Mesodermal cell (in vitro differentiated cells): ENCODE results near the gene SPIRE1.

Experiments
- H3K27ac ChIP-seq: 2 replicates; pipeline ENCODE4 v1.7.0; 2013; ENCODE audit warnings: mild to moderate bottlenecking, low read depth, low read length, moderate library complexity; ENCODE audit not compliant: severe bottlenecking
- H3K36me3 ChIP-seq: 2 replicates; pipeline ENCODE4 v1.7.1; 2013; ENCODE audit warnings: mild to moderate bottlenecking, low read length, moderate library complexity; ENCODE audit not compliant: control insufficient read depth, insufficient read depth
- H3K4me1 ChIP-seq: one replicate; pipeline ENCODE4 v1.7.1; 2013; ENCODE audit warnings: mild to moderate bottlenecking, low read length; ENCODE audit not compliant: insufficient read depth, control insufficient read depth, poor library complexity, severe bottlenecking
- H3K4me3 ChIP-seq: 2 replicates; pipeline ENCODE4 v1.7.0; 2013; ENCODE audit warnings: low read length, control low read depth, mild to moderate bottlenecking; ENCODE audit not compliant: insufficient read depth, poor library complexity, severe bottlenecking; ENCODE audit errors: extremely low read depth
- H3K9me3 ChIP-seq: 2 replicates; pipeline ENCODE4 v1.7.1; 2013; ENCODE audit warnings: mild to moderate bottlenecking, low read length, moderate library complexity; ENCODE audit not compliant: control insufficient read depth
- WGBS, 2 experiments: methylation state at CpG; one replicate each; pipeline ENCODE4 v1.1.5; 2013; ENCODE audit warnings: missing lambda C conversion rate in 2 of 2; ENCODE audit not compliant: insufficient coverage in 2 of 2; 5-methylcytosine and 5-hydroxymethylcytosine counted together

The SPIRE1 gene

DNA sequence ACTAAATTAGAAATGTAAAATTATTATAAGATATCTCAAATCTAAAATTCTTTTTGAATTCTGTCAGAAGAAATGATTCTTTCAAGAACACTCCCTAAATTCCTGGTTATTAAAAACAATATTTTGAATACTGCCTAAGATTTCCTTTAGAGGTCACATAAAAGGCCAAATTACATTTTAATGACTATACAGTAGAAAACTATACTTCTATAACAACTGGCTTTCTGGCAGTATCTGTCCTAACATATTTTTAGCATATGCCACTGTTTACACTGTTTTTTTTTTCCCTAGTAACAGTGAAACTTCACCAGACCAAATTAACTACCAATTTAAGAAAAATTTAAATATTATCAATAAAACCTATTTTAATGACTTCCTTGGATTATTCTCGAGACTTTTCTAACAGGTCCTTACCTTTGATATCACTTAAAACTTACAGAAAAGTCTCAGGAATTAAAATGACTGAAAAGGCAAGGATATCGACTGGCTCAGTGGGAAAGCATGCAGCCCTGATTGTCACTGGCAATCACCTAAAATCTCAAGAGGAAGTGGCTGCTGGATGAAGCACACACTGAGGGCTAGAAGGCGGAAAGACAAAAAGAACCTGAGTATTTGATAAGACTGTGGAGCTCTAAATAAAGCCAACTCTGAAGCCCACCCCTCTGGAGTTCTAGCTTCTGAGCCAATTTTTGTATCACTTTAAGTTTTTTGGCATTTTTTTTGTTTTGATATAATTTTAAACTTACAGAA, 59.6 kb downstream of the SPIRE1 start:
- Histone ChIP-seq H3K9me3 (no peaks in the 10 kb centered on the region), H3K4me1 (peaks cover 25% of the 10 kb centered on the region), H3K27ac (peak overlapping the region; percentile 50), H3K36me3 (no peaks in the 10 kb centered on the region), H3K4me3 (no peak overlapping the region)
- WGBS, 2 experiments, result 33 to 100% methylated on average over 1 of the region's 3 CpGs

DNA sequence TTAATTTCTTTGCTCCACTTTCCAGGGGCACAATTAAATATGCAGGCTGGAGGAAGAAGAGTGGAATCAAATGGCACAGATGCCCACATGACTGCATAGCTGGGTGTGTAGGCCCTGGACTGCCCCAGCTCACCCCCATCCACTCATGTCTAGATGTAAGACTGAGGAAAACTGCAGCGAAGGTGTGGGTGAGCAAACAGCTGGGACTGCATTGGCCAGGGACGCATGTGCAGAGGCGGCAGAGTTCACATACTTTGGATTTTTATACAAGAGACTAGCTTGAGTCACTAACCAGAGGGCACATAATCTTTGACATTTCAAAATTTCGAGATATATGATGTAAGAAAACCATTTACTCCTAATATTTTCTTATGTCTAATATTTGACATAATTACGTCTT, 60.1 kb downstream of the SPIRE1 start:
- Histone ChIP-seq H3K36me3 (no peaks in the 10 kb centered on the region), H3K27ac (no peak overlapping the region), H3K9me3 (no peaks in the 10 kb centered on the region), H3K4me3 (no peak overlapping the region), H3K4me1 (peaks cover 25% of the 10 kb centered on the region)
- WGBS, 2 experiments, result 85% methylated on average over 3 of the region's 5 CpGs; no CpG with 5 or more reads in 1 of the 2 experiments

- H3K4me1 ChIP-seq, result peaks cover 25% of the 10 kb centered on the region
- no peaks in the 10 kb centered on the region for H3K36me3 ChIP-seq
- no peak overlapping the region for H3K27ac ChIP-seq
- H3K9me3 ChIP-seq, result no peaks in the 10 kb centered on the region
- H3K4me3 ChIP-seq, result no peak overlapping the region
Observed at GRCh38 chr18:12595571-12596255, 62.2 kb downstream of the SPIRE1 start.

- Histone ChIP-seq H3K4me3 (no peak overlapping the region), H3K36me3 (no peaks in the 10 kb centered on the region), H3K4me1 (peaks cover 19% of the 10 kb centered on the region), H3K9me3 (no peaks in the 10 kb centered on the region), H3K27ac (no peak overlapping the region)
- 94 to 100% methylated on average over 7 of the region's 8 CpGs for WGBS, 2 experiments
Observed at GRCh38 chr18:12593866-12594265, 64.0 kb downstream of the SPIRE1 start.

DNA sequence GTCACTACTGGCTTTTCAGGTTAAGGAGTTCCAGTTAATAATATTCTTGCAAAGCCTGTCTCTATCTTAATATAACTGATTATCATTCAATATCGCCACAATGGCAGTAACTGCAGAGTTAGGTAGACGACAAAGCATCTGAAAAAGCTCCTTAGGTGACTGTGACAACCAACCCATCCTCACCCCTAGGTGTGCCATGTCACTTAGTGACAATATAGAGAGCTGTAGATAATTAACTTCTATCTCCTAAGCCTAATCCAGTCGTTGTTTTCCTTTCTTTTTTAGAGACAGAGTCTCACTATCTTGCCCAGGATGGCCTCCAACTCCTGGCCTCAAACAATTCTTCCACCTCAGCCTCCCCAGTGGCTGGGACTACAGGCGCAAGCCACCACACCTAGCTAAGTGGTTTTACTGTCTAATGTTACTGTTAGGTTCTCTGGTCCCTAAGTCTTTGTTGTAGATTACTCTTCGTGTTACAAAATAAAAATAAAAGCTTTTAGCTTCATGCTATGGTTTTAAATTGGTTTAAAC, 65.2 kb downstream of the SPIRE1 start:
- Histone ChIP-seq H3K4me3 (no peak overlapping the region), H3K36me3 (no peaks in the 10 kb centered on the region), H3K27ac (no peak overlapping the region), H3K9me3 (no peaks in the 10 kb centered on the region), H3K4me1 (peaks cover 11% of the 10 kb centered on the region)
- 29 to 67% methylated on average over 1 of the region's 5 CpGs for WGBS, 2 experiments

DNA sequence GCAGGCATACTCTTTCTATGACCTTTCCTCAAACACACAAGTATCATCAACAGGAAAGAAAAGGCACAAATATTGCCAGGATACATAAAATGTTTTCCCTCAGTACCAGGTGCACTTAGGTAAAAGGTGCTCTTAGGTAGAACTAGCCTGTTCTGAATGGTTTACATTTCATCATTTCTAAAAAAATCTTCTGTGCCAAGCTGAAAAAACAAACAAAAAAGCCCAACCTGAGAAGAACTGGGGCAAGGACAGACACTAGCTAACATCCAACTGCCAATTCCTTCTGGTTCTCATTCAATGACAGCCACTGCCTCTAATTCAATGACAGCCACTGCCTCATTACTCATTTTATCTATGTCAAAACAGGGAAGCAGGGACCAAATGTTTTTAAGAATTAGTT, 68.5 kb downstream of the SPIRE1 start:
- Histone ChIP-seq H3K36me3 (no peaks in the 10 kb centered on the region), H3K4me1 (no peaks in the 10 kb centered on the region), H3K27ac (no peak overlapping the region), H3K4me3 (no peak overlapping the region), H3K9me3 (no peaks in the 10 kb centered on the region)

DNA sequence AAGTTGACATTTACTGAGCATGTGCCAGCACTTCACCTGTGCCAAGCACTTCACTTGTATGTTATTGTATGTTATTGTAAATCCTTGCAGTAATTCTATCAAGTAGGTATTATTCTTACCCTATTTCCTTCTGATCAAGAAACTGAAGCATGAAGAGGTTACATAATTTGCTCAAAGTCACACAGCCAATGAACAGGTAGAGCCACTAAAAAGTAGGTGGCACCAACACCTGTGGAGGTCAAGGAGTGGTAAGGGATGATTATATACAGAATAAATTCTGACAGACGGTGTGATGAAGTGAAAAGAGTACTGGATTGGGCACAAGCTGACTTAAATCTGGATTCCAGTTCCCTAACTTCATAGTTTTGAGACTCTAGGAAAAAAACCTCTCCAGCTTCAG, 71.0 kb downstream of the SPIRE1 start:
- H3K4me3 ChIP-seq, result no peak overlapping the region
- H3K27ac ChIP-seq, result no peak overlapping the region
- no peaks in the 10 kb centered on the region for H3K9me3 ChIP-seq
- no peaks in the 10 kb centered on the region for H3K36me3 ChIP-seq
- H3K4me1 ChIP-seq, result no peaks in the 10 kb centered on the region
- WGBS, 2 experiments, result 86% methylated on average over 1 of the region's 1 CpG; no CpG with 5 or more reads in 1 of the 2 experiments

- 88% methylated on average over 1 of the region's 1 CpG; no CpG with 5 or more reads in 1 of the 2 experiments for WGBS, 2 experiments
- Histone ChIP-seq H3K27ac (no peak overlapping the region), H3K9me3 (no peaks in the 10 kb centered on the region), H3K4me3 (no peak overlapping the region), H3K4me1 (no peaks in the 10 kb centered on the region), H3K36me3 (no peaks in the 10 kb centered on the region)
Observed at GRCh38 chr18:12585218-12585617, 72.7 kb downstream of the SPIRE1 start.

DNA sequence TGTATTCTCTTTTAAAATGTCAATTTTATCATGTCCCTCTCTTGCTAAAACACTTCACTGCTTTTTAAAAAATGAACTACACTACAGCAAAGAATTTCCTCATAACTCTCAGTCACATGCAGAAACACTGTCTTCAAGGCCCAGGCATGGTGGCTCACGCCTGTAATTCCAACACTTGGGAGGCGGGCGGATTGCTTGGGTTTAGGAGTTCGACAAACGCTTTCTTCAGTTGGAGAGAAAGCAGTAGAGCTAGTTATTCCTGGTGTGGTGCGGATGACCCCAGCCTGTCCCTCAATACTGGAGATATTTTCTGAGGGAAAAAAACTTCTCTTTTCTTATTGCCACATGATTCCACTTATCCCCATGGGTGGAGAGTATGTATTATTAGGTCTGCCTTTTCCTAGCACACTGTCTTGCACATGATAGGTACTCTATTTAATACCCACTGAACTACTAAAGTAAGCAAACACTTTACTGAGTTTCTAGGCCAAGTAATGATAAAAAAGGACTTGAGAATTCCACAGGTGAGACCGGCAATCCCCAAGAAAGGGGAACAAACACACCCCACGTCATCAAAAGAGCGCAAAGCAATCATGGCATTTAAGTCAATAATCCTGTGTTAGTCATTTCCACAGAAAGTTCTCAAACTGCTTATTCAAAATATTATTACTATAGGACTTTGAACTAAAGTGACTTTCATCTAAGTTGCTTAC, 77.1 kb downstream of the SPIRE1 start:
- Histone ChIP-seq H3K9me3 (peaks cover 5% of the 10 kb centered on the region), H3K36me3 (no peaks in the 10 kb centered on the region), H3K4me3 (no peak overlapping the region), H3K27ac (no peak overlapping the region), H3K4me1 (no peaks in the 10 kb centered on the region)
- WGBS, 2 experiments, result 82 to 100% methylated on average over 5 to 6 of the region's 9 CpGs

- H3K4me3 ChIP-seq, result no peak overlapping the region
- H3K4me1 ChIP-seq, result no peaks in the 10 kb centered on the region
- 95% methylated on average over 2 of the region's 2 CpGs for WGBS, 2 experiments
- no peak overlapping the region for H3K27ac ChIP-seq
- peaks cover 5% of the 10 kb centered on the region for H3K9me3 ChIP-seq
- no peaks in the 10 kb centered on the region for H3K36me3 ChIP-seq
Observed at GRCh38 chr18:12579775-12580174, 78.1 kb downstream of the SPIRE1 start.
